IMR-90 (cell line): Measurements from ENCODE around the gene SIDT1. TPM values are rescaled to one million over a fixed set of nuclear protein-coding genes. Genes with fewer than 3 reads are reported as not detected.

ENCODE experiments used
- ATAC-seq: fragments of 200-7000 bp; cut with Tn5 transposase; 2 replicates; pipeline ENCODE4 v1.9.1; 2020; ENCODE audit warnings: low read depth, mild to moderate bottlenecking, moderate library complexity
- BruUV-seq: library from RNA; stranded (reverse); fragments of 400-500 nt; replicated peaks from 2 replicates; lab custom pipeline; 2021; lab: Mats Ljungman, UMichigan
- CTCF ChIA-PET: fragments of 300-600 bp; formaldehyde crosslinking; extraction: SDS; loops from one replicate; lab custom pipeline; 2021; ENCODE audit warnings: antibody characterized with exemption; lab: Yijun Ruan, JAX
- POLR2A ChIA-PET: fragments of 300-600 bp; sonication (Branson Sonifier 250); formaldehyde crosslinking; loops from one replicate; lab custom pipeline; 2022; ENCODE audit warnings: antibody characterized with exemption; ENCODE audit not compliant: unreplicated experiment; lab: Charles Lee
- DNase-seq: peaks from one replicate; pipeline ENCODE4 v3.0.0; 2013
- H2AFZ ChIP-seq: replicated peaks from 2 replicates; pipeline ENCODE3; 2013; ENCODE audit warnings: low read length, mild to moderate bottlenecking; ENCODE audit not compliant: poor library complexity
- H2AK5ac ChIP-seq: 2 replicates; pipeline ENCODE4 v1.6.1; 2013; ENCODE audit warnings: low read depth, low read length, inconsistent platforms
- H2AK9ac ChIP-seq: replicated peaks from 2 replicates; pipeline ENCODE3; 2013; ENCODE audit warnings: mild to moderate bottlenecking, low read depth, low read length, moderate library complexity; ENCODE audit not compliant: poor library complexity
- H2BK120ac ChIP-seq: 2 replicates; pipeline ENCODE4 v1.6.1; 2013; ENCODE audit warnings: low read depth, low read length, inconsistent platforms
- H2BK15ac ChIP-seq: 3 replicates; pipeline ENCODE4 v1.6.1; 2013; ENCODE audit warnings: low read depth, low read length, inconsistent platforms
- H2BK20ac ChIP-seq: 2 replicates; pipeline ENCODE4 v1.6.1; 2013; ENCODE audit warnings: low read depth, mild to moderate bottlenecking, inconsistent platforms, low read length, moderate library complexity
- H2BK5ac ChIP-seq: 2 replicates; pipeline ENCODE4 v1.6.1; 2013; ENCODE audit warnings: mild to moderate bottlenecking, low read depth, low read length, inconsistent platforms; ENCODE audit not compliant: poor library complexity, severe bottlenecking
- H3K14ac ChIP-seq: replicated peaks from 2 replicates; pipeline ENCODE4 v1.6.1; 2013; ENCODE audit warnings: low read depth, low read length, inconsistent platforms
- H3K18ac ChIP-seq: 2 replicates; pipeline ENCODE4 v1.6.1; 2013; ENCODE audit warnings: low read depth, low read length, control low read depth
- H3K23ac ChIP-seq: 2 replicates; pipeline ENCODE4 v1.6.1; 2013; ENCODE audit warnings: low read depth, low read length, inconsistent platforms
- H3K27ac ChIP-seq: 2 replicates; pipeline ENCODE4 v1.5.1; 2013; ENCODE audit warnings: mild to moderate bottlenecking, control low read depth, low read length; ENCODE audit not compliant: insufficient read depth
- H3K27me3 ChIP-seq: 2 replicates; pipeline ENCODE4 v1.6.1; 2013; ENCODE audit warnings: low read length; ENCODE audit not compliant: control insufficient read depth, insufficient read depth
- H3K36me3 ChIP-seq: 2 replicates; pipeline ENCODE4 v1.6.1; 2013; ENCODE audit warnings: low read length, mixed read lengths; ENCODE audit not compliant: control insufficient read depth, insufficient read depth
- H3K4ac ChIP-seq: 2 replicates; pipeline ENCODE4 v1.6.1; 2013; ENCODE audit warnings: low read depth, low read length, inconsistent platforms
- H3K4me1 ChIP-seq: 2 replicates; pipeline ENCODE4 v1.6.1; 2013; ENCODE audit warnings: low read length, mixed read lengths; ENCODE audit not compliant: control insufficient read depth, insufficient read depth
- H3K4me2 ChIP-seq: 2 replicates; pipeline ENCODE4 v1.6.1; 2013; ENCODE audit warnings: low read depth, mild to moderate bottlenecking, control low read depth, low read length, moderate library complexity
- H3K4me3 ChIP-seq: 2 replicates; pipeline ENCODE4 v1.5.1; 2013; ENCODE audit warnings: low read depth, mild to moderate bottlenecking, control low read depth, low read length, moderate library complexity; ENCODE audit not compliant: insufficient read depth
- H3K56ac ChIP-seq: 2 replicates; pipeline ENCODE4 v1.6.1; 2013; ENCODE audit warnings: low read length, inconsistent platforms; ENCODE audit not compliant: insufficient read depth; ENCODE audit errors: extremely low read depth
- H3K79me1 ChIP-seq, 2 experiments: 2 replicates each; pipeline ENCODE4 v1.6.1; 2013; ENCODE audit warnings: low read length in 2 of 2, inconsistent platforms in 1 of 2, low read depth in 1 of 2
- H3K9ac ChIP-seq: 2 replicates; pipeline ENCODE4 v1.6.1; 2013; ENCODE audit warnings: low read depth, low read length, control low read depth
- H3K9me1 ChIP-seq: 2 replicates; pipeline ENCODE4 v1.6.1; 2013; ENCODE audit warnings: low read length, inconsistent platforms; ENCODE audit not compliant: insufficient read depth
- H3K9me3 ChIP-seq: 2 replicates; pipeline ENCODE4 v1.6.1; 2013; ENCODE audit warnings: low read length; ENCODE audit not compliant: control insufficient read depth, insufficient read depth
- H4K20me1 ChIP-seq: 2 replicates; pipeline ENCODE4 v1.6.1; 2013; ENCODE audit warnings: low read length, inconsistent platforms; ENCODE audit not compliant: insufficient read depth
- H4K5ac ChIP-seq: 2 replicates; pipeline ENCODE4 v1.6.1; 2013; ENCODE audit warnings: mild to moderate bottlenecking, low read depth, low read length, control low read depth
- H4K8ac ChIP-seq, 2 experiments: 2 replicates each; pipeline ENCODE4 v1.6.1; 2013; ENCODE audit warnings: low read depth in 2 of 2, low read length in 2 of 2, control low read depth in 1 of 2, inconsistent platforms in 1 of 2
- H4K91ac ChIP-seq: 2 replicates; pipeline ENCODE4 v1.6.1; 2013; ENCODE audit warnings: low read depth, low read length, inconsistent platforms; ENCODE audit not compliant: insufficient read depth
- BHLHE40 ChIP-seq: fragments of 150-350 bp; IDR thresholded peaks from 2 replicates; pipeline ENCODE4 v1.6.1; 2016; ENCODE audit warnings: mild to moderate bottlenecking, low read depth, low read length
- CEBPB ChIP-seq: IDR thresholded peaks from 2 replicates; pipeline ENCODE4 v1.6.1; 2012; ENCODE audit warnings: low read depth, low read length, improper control_type of control experiment
- CHD1 ChIP-seq: IDR thresholded peaks from 2 replicates; pipeline ENCODE4 v1.6.1; 2012; ENCODE audit warnings: low read depth, low read length, improper control_type of control experiment
- FOS ChIP-seq: fragments of 150-350 bp; IDR thresholded peaks from 2 replicates; pipeline ENCODE4 v1.6.1; 2016; ENCODE audit warnings: low read depth, low read length
- MAFK ChIP-seq: IDR thresholded peaks from 2 replicates; pipeline ENCODE4 v1.6.1; 2012; ENCODE audit warnings: low read depth, low read length, improper control_type of control experiment
- MAZ ChIP-seq: IDR thresholded peaks from 2 replicates; pipeline ENCODE4 v1.6.1; 2012; ENCODE audit warnings: low read depth, mild to moderate bottlenecking, low read length, improper control_type of control experiment, moderate library complexity, borderline replicate concordance
- MXI1 ChIP-seq: IDR thresholded peaks from 2 replicates; pipeline ENCODE4 v1.6.1; 2012; ENCODE audit warnings: low read depth, mild to moderate bottlenecking, low read length, moderate library complexity, borderline replicate concordance
- NFE2L2 ChIP-seq: fragments of 150-350 bp; IDR thresholded peaks from 2 replicates; pipeline ENCODE4 v1.6.1; 2016; ENCODE audit warnings: low read depth, mild to moderate bottlenecking, low read length
- RAD21 ChIP-seq: IDR thresholded peaks from 2 replicates; pipeline ENCODE4 v1.6.1; 2012; ENCODE audit warnings: low read length, improper control_type of control experiment
- RCOR1 ChIP-seq: IDR thresholded peaks from 2 replicates; pipeline ENCODE4 v1.6.1; 2012; ENCODE audit warnings: mild to moderate bottlenecking, low read length, improper control_type of control experiment; ENCODE audit not compliant: insufficient replicate concordance
- WGBS, 2 experiments: methylation state at CpG; one replicate each; pipeline versions ENCODE4 v1.1.5 to v1.1.7; 2013; ENCODE audit warnings: missing lambda C conversion rate in 2 of 2; ENCODE audit not compliant: insufficient read length in 1 of 2; ENCODE audit errors: extremely low coverage in 2 of 2; 5-methylcytosine and 5-hydroxymethylcytosine counted together
- dilution Hi-C: fragments of 300-500 bp; cut with HindIII; formaldehyde crosslinking; loops from one replicate; pipeline ENCODE4 v1.14.3; 2018; ENCODE audit warnings: low sequenced_read_pairs; ENCODE audit not compliant: unreplicated experiment
- in situ Hi-C: fragments of 300-500 bp; cut with MboI; formaldehyde crosslinking; loops from 3 replicates; pipeline ENCODE4 v1.14.3; 2019; ENCODE audit warnings: low sequenced_read_pairs, inconsistent platforms, mixed read lengths
- intact Hi-C: fragments of 100-400 bp; cut with micrococcal nuclease; formaldehyde crosslinking; loops from 2 replicates; pipeline ENCODE4 v1.10.0; 2022
- polyA plus RNA-seq, 3 experiments: library from polyadenylated mRNA; depleted of rRNA; stranded (reverse); fragments of >200 nt; gene quantifications; 2 replicates each; pipeline ENCODE4 v1.2.3, GENCODE V29; 2012; ENCODE audit warnings: low replicate concordance in 1 of 3
- total RNA-seq: library from RNA; depleted of rRNA; stranded (reverse); fragments of >200 nt; gene quantifications from 2 replicates; pipeline ENCODE4 v1.2.3, GENCODE V29; 2012
- TF ChIP-seq, protein P1 (sequence below): fragments of 150-350 bp; IDR thresholded peaks from 2 replicates; pipeline ENCODE4 v1.6.1; 2016; ENCODE audit warnings: low read depth, mild to moderate bottlenecking, low read length, moderate library complexity, borderline replicate concordance
- TF ChIP-seq, protein P2 (sequence below): conservative IDR thresholded peaks from 2 replicates; pipeline ENCODE4 v1.5.1; 2012; ENCODE audit warnings: mild to moderate bottlenecking, low read depth, low read length, improper control_type of control experiment
- TF ChIP-seq, protein P3 (sequence below): fragments of 150-350 bp; IDR thresholded peaks from 2 replicates; pipeline ENCODE4 v1.6.1; 2017; ENCODE audit warnings: mild to moderate bottlenecking, antibody characterized with exemption, low read length, low read depth

SIDT1 gene
- total and polyA plus RNA-seq, 2 of the 4 experiments (the other 2 are of a cell fraction) = not detected

DNA sequence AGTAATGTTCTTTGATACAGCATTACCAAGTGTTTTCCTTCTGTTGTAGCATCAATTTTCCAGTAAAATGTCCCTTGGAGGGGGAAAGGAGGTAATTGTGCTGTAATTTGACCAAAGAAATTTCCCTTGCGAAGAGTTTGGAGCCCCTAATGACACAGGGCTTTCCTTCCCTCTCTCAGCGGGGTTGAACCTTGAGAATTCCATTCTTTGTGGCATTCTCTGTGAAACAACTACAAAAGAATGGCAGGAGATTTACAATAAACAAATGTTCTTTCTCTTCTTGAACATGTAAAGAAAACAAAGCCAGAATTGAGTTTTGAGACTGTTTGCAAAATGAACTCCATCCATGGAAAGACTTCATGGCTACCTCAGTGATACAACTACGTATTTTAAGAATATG, 53.4 kb downstream of the SIDT1 start:
- no peak overlapping the region for H3K23ac ChIP-seq
- ChIA-PET POLR2A (no interaction called here), CTCF (no interaction called here)
- dilution Hi-C loops = no loop called here
- WGBS, 2 experiments = no CpG with 5 or more reads among the region's 3 CpGs
- no peak overlapping the region for H3K56ac ChIP-seq
- no peak overlapping the region for H3K4me2 ChIP-seq
- H3K18ac ChIP-seq = no peak overlapping the region
- BruUV-seq = no TSS peak
- DNase-seq = no peak
- H4K5ac ChIP-seq = no peak overlapping the region
- H2AK5ac ChIP-seq = no peak overlapping the region
- H3K14ac ChIP-seq = no peak overlapping the region
- no peak overlapping the region for H2BK20ac ChIP-seq
- H2BK15ac ChIP-seq = no peak overlapping the region
- TF ChIP-seq, protein P1, sequence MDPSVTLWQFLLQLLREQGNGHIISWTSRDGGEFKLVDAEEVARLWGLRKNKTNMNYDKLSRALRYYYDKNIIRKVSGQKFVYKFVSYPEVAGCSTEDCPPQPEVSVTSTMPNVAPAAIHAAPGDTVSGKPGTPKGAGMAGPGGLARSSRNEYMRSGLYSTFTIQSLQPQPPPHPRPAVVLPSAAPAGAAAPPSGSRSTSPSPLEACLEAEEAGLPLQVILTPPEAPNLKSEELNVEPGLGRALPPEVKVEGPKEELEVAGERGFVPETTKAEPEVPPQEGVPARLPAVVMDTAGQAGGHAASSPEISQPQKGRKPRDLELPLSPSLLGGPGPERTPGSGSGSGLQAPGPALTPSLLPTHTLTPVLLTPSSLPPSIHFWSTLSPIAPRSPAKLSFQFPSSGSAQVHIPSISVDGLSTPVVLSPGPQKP = no peak
- TF ChIP-seq, protein P2, sequence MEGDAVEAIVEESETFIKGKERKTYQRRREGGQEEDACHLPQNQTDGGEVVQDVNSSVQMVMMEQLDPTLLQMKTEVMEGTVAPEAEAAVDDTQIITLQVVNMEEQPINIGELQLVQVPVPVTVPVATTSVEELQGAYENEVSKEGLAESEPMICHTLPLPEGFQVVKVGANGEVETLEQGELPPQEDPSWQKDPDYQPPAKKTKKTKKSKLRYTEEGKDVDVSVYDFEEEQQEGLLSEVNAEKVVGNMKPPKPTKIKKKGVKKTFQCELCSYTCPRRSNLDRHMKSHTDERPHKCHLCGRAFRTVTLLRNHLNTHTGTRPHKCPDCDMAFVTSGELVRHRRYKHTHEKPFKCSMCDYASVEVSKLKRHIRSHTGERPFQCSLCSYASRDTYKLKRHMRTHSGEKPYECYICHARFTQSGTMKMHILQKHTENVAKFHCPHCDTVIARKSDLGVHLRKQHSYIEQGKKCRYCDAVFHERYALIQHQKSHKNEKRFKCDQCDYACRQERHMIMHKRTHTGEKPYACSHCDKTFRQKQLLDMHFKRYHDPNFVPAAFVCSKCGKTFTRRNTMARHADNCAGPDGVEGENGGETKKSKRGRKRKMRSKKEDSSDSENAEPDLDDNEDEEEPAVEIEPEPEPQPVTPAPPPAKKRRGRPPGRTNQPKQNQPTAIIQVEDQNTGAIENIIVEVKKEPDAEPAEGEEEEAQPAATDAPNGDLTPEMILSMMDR = no peak
- TF ChIP-seq FOS (no peak), RCOR1 (no peak), MXI1 (no peak), RAD21 (no peak), MAZ (no peak), BHLHE40 (no peak), NFE2L2 (no peak), CHD1 (no peak), MAFK (no peak), CEBPB (no peak)
- TF ChIP-seq, protein P3, sequence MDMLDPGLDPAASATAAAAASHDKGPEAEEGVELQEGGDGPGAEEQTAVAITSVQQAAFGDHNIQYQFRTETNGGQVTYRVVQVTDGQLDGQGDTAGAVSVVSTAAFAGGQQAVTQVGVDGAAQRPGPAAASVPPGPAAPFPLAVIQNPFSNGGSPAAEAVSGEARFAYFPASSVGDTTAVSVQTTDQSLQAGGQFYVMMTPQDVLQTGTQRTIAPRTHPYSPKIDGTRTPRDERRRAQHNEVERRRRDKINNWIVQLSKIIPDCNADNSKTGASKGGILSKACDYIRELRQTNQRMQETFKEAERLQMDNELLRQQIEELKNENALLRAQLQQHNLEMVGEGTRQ = no peak
- intact Hi-C loops = no loop called here
- no peak overlapping the region for H2BK120ac ChIP-seq
- H3K79me1 ChIP-seq = no peaks in the 10 kb centered on the region
- no peak overlapping the region for H2BK5ac ChIP-seq
- H3K4ac ChIP-seq = no peak overlapping the region
- no peaks in the 10 kb centered on the region for H3K4me1 ChIP-seq
- ATAC-seq = no peak
- H3K9me1 ChIP-seq = no peaks in the 10 kb centered on the region
- peaks cover 30% of the 10 kb centered on the region for H3K27me3 ChIP-seq
- H3K4me3 ChIP-seq = no peak overlapping the region
- H2AFZ ChIP-seq = no peak overlapping the region
- H3K9ac ChIP-seq = no peak overlapping the region
- H2AK9ac ChIP-seq = no peak overlapping the region
- no peaks in the 10 kb centered on the region for H3K9me3 ChIP-seq
- no peak overlapping the region for H4K91ac ChIP-seq
- no peak overlapping the region for H4K8ac ChIP-seq
- H4K20me1 ChIP-seq = no peaks in the 10 kb centered on the region
- H3K27ac ChIP-seq = no peak overlapping the region
- in situ Hi-C loops = no loop called here
- no peaks in the 10 kb centered on the region for H3K36me3 ChIP-seq
